Lung (tissue), 12 donors: Measurements from ENCODE around the gene BICC1. TPM values are rescaled to one million over a fixed set of nuclear protein-coding genes. Genes with fewer than 3 reads are reported as not detected.

ENCODE experiments used
- ATAC-seq: fragments of 200-7000 bp; cut with Tn5 transposase; one replicate; pipeline ENCODE4 v1.9.1; 2020; ENCODE audit warnings: moderate number of reproducible peaks; ENCODE audit not compliant: insufficient read depth, low FRiP score
- DNase-seq, 3 donors: peaks; one replicate each; pipeline ENCODE4 v3.0.0-alpha.2; 2013 to 2017
- H3K27ac ChIP-seq, 2 donors: one replicate each; pipeline ENCODE4 v1.5.1; 2013; ENCODE audit warnings: mild to moderate bottlenecking in 2 of 2, moderate library complexity in 2 of 2, control low read depth in 1 of 2, inconsistent platforms in 1 of 2, low read depth in 1 of 2, low read length in 1 of 2
- H3K27me3 ChIP-seq, 3 donors: one replicate each; pipeline ENCODE4 v1.5.1; 2013; ENCODE audit warnings: low read length in 2 of 3; ENCODE audit not compliant: control insufficient read depth in 3 of 3, insufficient read depth in 3 of 3
- H3K36me3 ChIP-seq, 4 donors: one replicate each; pipeline ENCODE4 v1.5.1; 2013; ENCODE audit warnings: low read length in 4 of 4, mild to moderate bottlenecking in 1 of 4, moderate library complexity in 1 of 4; ENCODE audit not compliant: control insufficient read depth in 4 of 4, insufficient read depth in 4 of 4
- H3K4me1 ChIP-seq, 5 donors: one replicate each; pipeline ENCODE4 v1.5.1; 2013; ENCODE audit warnings: low read length in 5 of 5, mild to moderate bottlenecking in 2 of 5, moderate library complexity in 1 of 5; ENCODE audit not compliant: control insufficient read depth in 5 of 5, insufficient read depth in 5 of 5
- H3K4me3 ChIP-seq: one replicate; pipeline ENCODE4 v1.5.1; 2013; ENCODE audit warnings: mild to moderate bottlenecking, control low read depth, moderate library complexity
- H3K9ac ChIP-seq, 2 donors: one replicate each; pipeline ENCODE4 v1.5.1; 2013; ENCODE audit warnings: low read length in 2 of 2, control low read depth in 1 of 2; ENCODE audit not compliant: insufficient read depth in 1 of 2
- H3K9me3 ChIP-seq, 4 donors: one replicate each; pipeline ENCODE4 v1.5.1; 2013; ENCODE audit warnings: low read length in 3 of 4, mild to moderate bottlenecking in 1 of 4, moderate library complexity in 1 of 4; ENCODE audit not compliant: control insufficient read depth in 4 of 4, insufficient read depth in 3 of 4
- CTCF ChIP-seq: IDR thresholded peaks from 2 replicates; pipeline ENCODE4 v1.5.1; 2012; ENCODE audit warnings: mild to moderate bottlenecking; ENCODE audit errors: control extremely low read depth, extremely low read depth
- WGBS, 2 donors: extraction: QIAGEN DNeasy Blood & Tissue Kit; methylation state at CpG; one replicate each; pipeline ENCODE4 v1.1.7; 2013; 5-methylcytosine and 5-hydroxymethylcytosine counted together
- polyA plus RNA-seq, 2 donors: library from polyadenylated mRNA; stranded (reverse); fragments of 200-250 nt; gene quantifications; one replicate each; pipeline ENCODE4 v1.2.1, GENCODE V29; 2013
- total RNA-seq, 2 donors: library from RNA; depleted of rRNA in 1 of 2; stranded (reverse); fragments of >200 nt in 1 of 2; gene quantifications; one replicate each; pipeline ENCODE4 v1.2.1, GENCODE V29; 2014 to 2021
- donor health status: control.
- donor health status: control.
- donor health status: Bipolar disorder and iron deficiency.
- donor health status: healthy.
- donor health status: DM: yes; HTN: yes; CAD: no.

The BICC1 gene
- total and polyA plus RNA-seq, 4 donors: 2.3 to 43.1 (median 5.9) TPM

DNA sequence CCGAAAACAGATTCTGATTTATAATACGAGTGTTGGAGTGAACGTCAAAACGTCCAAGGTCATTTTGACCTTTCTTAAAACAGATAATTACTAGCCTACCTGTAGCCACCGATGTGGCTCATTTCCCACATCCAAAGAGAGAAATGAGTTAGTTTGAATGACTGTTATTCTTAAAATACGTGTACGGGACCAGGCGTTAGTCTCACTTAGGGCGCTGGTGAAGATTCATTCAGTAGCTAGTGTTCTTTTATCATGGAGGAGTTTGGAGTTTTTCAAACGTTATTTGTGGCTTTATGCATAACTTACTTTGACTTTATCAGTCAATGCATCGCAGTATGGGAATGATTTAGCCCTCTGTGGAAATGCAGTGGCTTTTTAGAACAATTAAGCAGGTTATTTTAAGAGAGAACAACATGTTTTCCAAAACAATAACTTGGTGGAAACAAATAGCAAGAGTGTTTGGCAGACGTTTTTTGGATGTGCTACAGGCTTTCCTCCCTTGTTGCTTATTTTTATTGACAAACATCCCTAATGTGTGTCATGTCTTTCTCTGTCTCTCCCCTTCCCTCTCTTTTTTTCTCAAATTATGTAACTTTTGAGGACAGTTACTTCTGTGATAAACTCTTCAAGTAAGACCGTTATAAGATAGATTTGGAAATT is 1.6 kb downstream of the BICC1 start:
- Histone ChIP-seq H3K27me3 (no peaks in the 10 kb centered on the region), H3K9ac (peak overlapping the region in 1 of 2 donors; percentile 90), H3K4me3 (no peak overlapping the region), H3K9me3 (no peaks in the 10 kb centered on the region), H3K36me3 (no peaks in the 10 kb centered on the region), H3K27ac (no peak overlapping the region), H3K4me1 (peaks cover 0 to 32% (median 9%) of the 10 kb centered on the region in 5 donors)
- 30 to 33% methylated on average over 13 of the region's 13 CpGs for WGBS, 2 donors
- ATAC-seq (no peak), DNase-seq (peak in 2 of 3 donors; percentile 13 to 38)
- no peak for TF ChIP-seq CTCF

DNA sequence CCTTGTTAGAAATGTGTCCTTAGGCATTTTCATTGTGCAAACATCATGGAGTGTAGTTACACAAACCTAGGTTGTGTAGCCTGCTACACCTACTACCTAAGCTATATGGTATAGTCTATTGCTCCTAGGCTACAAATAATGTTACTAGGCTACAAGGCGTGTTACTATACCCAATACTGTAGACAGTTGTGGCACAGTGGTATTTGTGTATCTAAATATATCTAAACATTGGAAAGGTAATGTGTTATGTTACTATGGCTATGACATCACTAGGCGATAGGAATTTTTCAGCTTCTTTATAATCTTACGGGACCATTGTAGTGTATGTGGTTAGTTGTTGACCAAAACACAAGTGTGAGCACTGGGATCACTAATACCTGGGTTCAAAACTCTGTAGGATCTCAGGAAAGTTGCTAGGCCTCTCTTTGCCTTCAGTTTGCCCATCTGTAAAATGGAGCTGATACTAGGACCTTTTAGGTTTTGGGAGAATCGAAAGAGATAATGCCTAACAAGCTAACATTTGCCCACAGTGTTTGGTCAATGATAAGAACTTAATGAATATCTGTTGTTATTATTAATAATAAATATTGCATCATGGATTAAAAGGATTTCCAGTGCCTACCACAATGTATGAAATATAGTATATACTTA is 2.7 kb downstream of the BICC1 start:
- H3K36me3 ChIP-seq: no peaks in the 10 kb centered on the region
- ATAC-seq (no peak), DNase-seq (peak in 2 of 3 donors; percentile 13 to 21)
- H3K27ac ChIP-seq: no peak overlapping the region
- H3K9ac ChIP-seq: no peak overlapping the region
- H3K4me1 ChIP-seq: peaks cover 0 to 34% (median 9%) of the 10 kb centered on the region in 5 donors
- no peak overlapping the region for H3K4me3 ChIP-seq
- H3K27me3 ChIP-seq: no peaks in the 10 kb centered on the region
- WGBS, 2 donors: 92 to 93% methylated on average over 4 of the region's 4 CpGs
- no peaks in the 10 kb centered on the region for H3K9me3 ChIP-seq
- no peak for TF ChIP-seq CTCF

- Histone ChIP-seq H3K27ac (no peak overlapping the region), H3K4me3 (no peak overlapping the region), H3K9me3 (no peaks in the 10 kb centered on the region), H3K27me3 (no peaks in the 10 kb centered on the region), H3K4me1 (peaks cover 0 to 34% (median 9%) of the 10 kb centered on the region in 5 donors), H3K36me3 (no peaks in the 10 kb centered on the region), H3K9ac (no peak overlapping the region)
- ATAC-seq: no peak
- WGBS, 2 donors: 90 to 93% methylated on average over 1 of the region's 1 CpG
- DNase-seq: no peak
- TF ChIP-seq CTCF: no peak
Observed at GRCh38 chr10:58516119-58516518, 3.4 kb downstream of the BICC1 start.
